ENCODE measurements around the gene YIPF1.

Gene YIPF1

DNA sequence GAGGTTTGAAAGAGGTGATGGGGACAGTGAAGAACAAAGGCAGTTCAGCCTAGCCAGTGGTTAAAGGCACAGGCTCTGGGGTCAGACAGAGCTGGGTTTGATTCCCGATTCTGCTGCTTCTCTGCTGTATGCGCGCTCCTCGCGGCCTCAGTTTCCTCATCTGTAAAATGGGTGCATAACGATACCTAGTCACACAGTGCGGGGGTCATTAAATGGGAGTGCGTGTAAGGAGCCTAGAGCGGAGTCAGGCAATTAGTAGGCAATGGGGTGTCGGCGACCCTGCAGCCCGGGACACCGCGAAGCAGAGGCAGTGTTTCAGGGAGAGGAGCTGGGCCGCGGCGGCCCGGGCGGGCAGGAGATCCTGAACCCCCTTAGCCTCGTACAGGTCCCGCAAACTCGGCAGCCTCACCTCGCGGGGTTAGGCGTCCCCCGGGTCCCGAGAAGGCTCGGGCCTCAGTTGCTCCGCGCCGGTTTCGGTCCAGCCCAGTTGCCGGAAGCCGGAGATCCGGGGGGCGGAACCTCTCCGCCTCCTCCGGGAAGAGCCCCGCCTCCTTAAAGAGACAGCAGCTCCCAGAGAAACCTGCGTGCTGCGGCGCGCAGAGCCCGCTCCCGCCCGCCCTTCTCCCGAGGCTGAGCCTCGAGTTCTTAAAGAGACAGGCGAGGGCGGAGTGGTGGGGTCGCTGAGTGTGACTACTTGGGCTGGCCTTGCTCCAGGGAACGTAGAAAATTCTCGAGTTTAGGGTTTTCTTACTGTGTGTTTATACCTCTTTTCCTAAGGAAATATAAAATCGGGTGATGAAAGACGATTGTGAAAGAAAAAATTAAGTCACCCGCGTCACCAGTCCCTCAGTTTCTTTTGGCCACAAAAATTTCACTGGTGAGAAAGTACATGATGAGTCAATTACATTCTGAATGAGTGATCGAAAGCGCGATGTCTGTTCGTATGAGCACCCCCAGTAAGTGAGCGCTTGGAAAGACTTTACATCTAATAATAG, at the start of gene YIPF1:
TSS of gene YIPF1 (minus strand) at position 494 of the 995 bp plus-strand sequence. CDS start 860 bp downstream, outside the sequence.
- peak; percentile 96 for DNase-seq (ENCODE audit: low spot score)

DNA sequence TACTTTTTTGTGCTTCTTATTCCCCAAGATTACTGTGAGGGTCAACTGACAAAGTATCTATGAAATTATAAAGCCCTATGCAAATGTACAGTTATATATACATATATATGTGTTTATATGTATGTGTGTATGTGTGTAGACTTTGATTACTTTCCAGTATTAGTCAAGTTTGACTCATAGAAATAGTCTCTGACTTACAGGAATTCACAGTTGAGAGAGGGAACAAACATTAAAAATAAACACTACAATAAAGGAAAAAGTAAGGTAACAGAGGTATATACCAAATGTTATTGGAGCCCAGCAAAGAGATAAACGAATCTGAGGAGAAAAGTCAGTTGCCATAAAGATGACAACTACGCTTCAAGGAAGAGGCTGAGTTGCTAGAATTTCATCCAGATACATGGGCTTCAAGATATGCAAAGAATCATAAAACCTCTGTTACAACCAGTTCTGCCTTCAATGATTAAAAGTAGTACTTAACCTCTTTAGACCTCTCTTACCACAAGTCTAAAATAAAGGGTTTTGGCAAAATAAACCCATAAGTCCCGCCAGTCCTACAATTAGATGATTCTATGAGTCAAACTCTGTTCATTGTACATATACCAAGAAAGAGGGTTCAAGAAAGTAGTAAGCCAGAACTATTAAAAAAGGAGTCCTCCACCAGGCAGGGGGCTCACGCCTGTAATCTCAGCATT, 48.7 kb upstream of the YIPF1 start:
- no peak for DNase-seq (ENCODE audit: low spot score)

DNA sequence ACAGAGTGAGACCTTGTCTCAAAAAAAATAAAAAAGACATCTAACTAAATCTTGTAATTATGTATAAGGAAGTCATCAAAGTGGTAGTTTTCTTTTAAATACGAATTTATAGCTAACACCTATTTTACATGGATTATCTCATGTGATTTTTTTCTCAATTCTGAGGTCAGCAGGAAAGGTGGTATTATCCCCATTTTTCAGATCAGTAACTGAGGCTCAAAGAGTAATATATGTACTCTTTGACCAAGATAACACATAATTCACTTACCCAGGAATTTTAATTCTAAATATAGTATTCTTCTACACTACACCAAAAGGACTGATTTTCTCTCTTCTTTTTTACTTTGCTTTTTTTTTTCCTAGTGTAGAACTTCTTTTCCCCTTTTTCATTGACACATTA, 46.8 kb upstream of the YIPF1 start:
- no peak for DNase-seq (ENCODE audit: low spot score)

DNA sequence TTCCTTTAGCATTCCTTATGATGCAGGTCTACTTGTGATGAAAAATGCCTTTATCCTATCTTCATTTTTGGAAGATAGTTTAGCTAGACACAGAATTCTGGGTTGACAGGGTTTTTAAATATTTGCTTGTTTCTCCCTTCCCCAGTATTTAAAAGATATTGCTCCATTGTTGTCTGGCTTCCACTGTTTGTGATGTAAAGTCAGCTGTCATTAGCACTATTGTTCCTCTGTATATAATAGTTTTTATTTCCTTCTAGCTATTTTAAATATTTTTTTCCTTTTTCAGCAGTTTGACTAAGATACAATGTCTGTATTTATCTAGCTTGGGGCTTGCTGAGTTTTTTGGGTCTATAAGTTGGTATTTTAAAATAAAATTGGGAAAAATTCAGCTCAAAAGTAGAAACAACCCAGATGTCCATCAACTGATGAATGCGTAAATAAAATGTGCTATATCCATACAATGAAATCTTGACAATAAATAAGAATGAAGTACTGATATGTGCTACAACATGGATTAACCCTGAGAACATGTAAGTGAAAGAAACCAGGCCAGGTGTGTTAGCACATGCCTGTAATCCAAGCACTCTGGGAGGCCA, 44.7 kb upstream of the YIPF1 start:
- DNase-seq (ENCODE audit: low spot score): no peak

DNA sequence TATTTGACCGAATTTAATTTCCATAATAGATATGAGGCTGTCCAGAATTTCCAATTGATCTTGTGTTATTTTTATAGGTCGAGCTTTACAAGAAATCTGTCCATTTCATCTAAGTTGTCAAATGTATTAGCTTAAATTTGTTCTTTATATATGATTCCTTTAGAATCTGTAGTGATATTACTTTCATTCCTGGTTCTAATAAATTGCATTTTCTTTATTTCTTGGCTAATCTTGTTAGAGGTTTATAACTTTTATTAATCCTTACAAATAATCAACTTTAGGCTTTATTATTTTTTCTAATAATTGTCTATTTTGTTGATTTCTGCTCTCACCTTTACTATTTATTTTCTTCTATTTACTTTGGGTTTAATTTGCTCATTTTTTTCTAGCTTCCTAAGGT, 41.9 kb upstream of the YIPF1 start:
- DNase-seq (ENCODE audit: low spot score): no peak

DNA sequence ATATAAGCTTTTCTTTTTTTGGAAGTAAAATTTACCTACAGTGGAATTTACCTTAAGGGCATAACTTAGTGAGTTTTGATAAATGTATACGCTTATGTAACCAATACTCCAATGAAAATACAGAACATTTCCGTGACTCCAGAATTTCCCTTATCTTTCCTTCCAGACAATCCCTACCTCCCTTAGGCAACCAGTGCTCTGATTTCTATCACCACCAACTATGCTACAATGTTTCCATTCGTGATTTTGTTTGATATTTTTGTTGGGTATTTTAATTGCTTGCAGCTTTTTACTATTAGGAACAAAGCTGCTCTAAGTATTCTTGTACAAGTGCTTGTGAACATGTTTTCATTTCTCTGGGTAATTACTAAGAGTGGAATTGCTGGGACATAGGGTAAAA, 41.3 kb upstream of the YIPF1 start:
- no peak for DNase-seq (ENCODE audit: low spot score)

DNA sequence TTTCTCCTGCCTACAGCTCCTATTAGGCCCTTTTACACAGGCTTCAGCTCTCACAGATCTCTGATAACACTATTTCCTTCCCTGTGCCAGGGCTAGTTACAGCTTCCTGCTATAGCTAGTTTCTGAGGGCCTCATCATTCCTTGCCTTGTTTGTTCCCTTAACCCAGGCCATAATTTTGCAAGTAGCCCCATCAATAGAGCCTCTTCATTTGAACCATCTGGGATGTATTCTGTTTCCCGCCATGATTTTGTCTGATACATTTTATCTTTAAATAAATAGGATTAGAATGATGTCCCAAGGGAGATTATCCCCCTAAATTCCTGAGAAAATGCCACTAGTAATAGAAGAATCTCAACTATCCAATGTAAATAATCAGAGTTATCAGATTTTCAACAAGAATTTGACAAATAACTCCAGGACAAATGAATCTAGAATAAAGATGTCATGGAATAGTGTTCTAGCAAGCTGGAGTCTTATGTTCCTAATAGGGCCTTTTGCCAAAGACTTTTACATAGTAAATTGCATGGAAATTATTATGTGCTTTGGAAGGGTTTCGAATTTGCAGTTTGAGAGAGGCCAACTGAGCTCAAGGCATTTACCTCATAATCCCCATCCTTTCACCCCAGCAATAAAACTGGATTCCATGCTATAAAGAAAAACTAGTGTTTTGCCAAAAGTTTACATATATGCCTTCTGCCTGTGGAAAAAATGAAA, 39.8 kb upstream of the YIPF1 start:
- no peak for DNase-seq (ENCODE audit: low spot score)

DNA sequence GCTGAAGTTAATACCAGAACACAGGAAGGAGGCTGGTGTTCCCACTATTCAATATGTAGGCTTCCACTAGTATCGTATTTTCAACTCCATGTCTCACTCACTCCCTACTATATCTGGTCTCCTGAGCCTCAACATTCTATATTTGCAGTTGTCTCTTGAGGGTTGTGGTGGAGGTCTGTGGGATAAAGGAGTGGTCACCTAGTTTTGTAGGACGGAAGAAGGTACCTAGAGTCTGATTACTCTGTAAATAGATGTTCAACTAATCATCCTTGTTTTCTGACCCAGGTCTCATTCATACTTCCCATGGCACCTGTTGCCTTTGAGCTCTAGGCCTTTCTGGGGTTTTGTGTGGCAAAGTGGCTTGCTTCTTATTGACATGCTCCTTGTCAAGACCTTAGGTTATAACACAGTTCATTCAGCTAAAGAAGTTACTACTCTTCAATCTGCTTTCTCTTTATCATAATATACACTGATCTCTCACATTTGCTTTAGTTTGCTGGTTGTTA, 37.8 kb upstream of the YIPF1 start:
- no peak for DNase-seq (ENCODE audit: low spot score)

DNA sequence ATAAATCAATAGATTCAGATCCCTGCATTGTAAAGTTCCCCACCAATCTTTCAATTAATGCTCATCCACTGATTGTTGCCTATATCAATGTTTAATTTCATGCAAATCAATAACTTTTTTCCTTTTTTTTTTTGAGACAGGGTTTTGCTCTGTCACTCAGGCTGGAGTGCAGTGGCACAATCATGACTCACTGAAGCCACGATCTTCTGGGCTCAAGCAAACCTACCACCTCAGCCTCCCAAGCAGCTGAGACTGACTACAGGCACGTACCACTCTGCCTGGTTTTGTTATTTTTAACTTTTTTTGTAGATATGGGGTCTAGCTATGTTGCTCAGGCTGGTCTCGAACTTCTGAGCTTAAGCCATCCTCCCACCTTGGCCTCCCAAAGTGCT, 30.1 kb upstream of the YIPF1 start:
- DNase-seq (ENCODE audit: low spot score): no peak

DNA sequence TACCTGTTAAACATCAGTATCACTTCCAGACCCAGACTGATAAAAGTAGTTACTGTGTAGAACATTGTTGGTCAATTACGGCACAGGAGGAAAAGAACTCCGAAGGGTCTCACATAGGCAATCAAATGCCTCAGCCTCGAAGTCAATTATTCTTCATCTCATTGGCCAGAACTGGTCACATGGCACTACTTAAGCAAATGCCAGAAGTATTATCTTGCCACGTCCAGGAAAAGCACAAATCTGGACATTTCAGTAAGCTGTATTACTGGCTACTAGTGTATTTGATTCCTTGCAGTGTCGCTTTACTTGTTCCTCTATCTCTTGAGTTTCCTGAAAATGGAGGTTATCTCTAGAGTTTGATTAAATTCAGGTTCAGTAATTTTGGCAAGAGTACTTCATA, 28.7 kb upstream of the YIPF1 start:
- no peak for DNase-seq (ENCODE audit: low spot score)

DNA sequence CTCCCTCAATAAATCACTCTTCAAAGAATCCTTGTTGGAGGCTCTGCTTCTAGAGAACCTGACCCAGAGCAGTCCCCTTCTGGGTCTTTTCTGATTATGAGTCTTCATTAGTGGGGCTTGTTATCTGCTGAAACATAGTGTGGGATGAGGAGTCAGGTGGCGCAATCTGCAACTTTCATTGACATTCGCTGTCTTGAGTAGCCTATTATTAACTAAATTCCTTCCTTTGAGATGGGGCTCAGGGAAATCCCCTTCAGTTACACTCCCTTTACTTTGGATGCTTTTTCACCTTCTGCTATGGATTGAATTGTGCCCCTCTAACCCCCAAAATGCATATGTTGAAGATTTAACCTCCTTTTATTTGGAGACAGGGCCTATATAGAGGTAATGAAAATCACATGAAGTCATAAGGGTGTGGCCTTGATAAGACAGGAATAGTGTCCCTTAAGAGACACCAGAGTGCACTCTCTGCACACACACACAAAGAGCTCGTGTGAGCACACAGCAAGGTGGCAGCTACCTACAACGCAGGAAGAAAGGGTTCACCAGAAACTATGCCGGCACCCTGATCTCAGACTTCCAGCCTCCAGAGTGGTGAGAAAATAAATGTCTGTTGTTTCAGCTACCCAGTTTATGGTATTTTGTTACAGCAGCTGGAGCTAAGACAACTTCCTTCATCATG, 23.9 kb upstream of the YIPF1 start:
- no peak for DNase-seq (ENCODE audit: low spot score)

DNA sequence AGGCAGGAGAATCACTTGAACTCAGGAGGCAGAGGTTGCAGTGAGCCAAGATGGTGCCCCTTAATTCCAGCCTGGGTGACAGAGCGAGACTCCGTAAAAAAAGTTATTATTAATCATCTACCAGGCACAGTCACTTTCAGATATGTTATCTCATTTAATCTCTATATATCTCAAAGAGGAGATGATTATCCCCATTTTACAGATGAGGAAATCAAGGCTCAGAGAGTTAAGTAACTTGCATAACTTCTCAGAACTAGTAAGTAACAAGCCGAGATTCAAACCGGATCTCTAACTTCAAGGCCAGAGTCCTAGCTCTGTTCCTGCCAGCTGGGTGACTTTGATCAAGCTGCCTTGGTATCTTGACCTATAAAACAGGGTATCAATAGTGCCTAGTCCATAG, 21.8 kb upstream of the YIPF1 start:
- no peak for DNase-seq (ENCODE audit: low spot score)

DNA sequence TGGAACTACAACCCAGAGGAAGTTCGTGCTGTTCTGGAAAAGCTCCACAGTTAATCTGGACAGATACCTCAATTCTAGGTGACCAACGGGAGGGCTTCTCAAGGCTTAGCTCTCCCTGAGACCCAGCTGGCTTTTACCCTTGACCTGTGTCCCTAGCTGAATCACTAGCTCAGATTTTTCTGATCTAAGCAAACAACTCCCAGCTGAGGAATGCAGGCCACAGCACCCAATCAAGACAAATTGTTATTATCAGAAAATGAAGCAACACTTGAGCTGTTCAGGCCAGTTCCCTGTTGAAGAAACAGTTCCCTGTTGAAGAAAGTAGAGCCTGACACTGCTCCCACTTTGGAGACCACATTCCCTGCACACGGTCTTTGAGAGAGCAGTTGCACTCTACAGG, 20.3 kb upstream of the YIPF1 start:
- no peak for DNase-seq (ENCODE audit: low spot score)

DNA sequence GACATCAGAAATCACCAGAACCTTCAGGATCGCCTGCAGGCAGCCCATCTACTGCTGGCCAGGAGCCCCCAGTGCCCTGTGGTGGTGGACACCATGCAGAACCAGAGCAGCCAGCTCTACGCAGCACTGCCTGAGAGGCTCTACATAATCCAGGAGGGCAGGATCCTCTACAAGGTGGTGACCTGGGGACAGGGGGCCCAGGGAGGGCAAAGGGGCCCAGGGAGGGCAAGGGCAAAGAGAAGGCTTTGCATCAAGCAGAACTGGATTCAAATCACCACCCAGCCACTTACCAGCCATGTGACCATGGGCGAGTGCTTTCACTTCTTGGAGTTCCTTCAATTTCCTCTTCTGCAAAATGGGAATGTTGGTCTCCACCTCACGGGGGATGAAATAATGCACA, 16.5 kb upstream of the YIPF1 start:
- no peak for DNase-seq (ENCODE audit: low spot score)

DNA sequence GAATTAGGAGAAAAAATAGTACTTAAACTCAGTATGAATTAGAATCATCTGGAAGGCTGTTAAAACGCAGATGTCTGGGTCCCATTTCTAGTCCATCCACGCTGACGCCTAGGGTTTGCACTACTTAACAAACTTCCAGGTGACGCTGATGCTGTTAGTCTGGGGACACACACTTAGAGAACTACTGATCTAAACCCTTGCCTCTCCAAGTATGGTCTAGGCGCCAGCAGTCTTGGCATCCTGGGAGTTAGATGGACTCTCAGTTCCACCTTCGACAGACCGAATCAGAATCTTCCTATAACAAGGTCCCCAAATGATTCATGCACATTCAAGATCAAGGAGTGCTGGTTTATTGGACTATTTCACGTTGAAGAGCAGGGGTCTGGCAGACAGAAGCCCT, 15.9 kb upstream of the YIPF1 start:
- DNase-seq (ENCODE audit: low spot score): no peak

DNA sequence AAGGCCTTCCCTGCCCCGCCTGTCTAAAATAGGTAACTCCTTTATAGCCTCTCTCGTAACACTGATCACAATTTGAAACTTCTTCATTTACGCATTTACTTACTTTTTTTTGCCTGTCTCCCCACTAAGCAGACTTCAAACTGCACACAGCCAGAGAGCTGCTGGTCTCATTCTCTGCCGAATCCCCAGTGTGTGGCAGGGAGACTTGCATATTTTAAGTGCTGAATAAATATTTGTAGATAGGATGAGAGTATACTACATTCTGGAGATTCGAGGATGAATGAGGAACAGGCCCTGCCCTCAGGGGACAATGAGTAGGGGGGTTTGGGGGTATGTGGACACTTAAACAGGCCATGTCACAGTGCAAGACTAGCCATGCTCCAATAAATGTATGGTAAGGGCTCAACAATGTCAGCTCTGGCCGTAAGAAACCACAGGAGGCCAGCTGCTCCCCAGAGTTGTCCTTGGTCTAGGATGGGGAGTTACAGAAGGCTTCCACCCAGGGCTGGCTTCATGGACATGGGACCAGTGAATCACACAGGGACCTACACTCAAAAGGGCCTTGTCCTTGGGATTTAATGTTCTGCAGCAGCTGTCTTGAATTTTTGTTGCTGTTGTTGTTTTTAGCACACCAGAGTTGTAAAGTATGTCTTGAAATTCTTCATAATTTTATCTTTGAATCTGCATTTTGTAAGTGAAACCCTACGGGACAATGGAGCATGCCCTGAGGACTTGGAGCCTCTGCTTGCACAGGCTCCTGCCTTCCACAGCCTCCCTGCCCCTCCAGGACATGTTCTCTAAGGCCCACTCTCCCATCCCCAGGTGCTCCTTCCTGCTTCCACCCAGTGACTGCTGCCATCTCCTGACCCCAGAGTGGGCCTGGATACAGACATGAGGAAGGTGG, 12.9 kb upstream of the YIPF1 start:
- no peak for DNase-seq (ENCODE audit: low spot score)

DNA sequence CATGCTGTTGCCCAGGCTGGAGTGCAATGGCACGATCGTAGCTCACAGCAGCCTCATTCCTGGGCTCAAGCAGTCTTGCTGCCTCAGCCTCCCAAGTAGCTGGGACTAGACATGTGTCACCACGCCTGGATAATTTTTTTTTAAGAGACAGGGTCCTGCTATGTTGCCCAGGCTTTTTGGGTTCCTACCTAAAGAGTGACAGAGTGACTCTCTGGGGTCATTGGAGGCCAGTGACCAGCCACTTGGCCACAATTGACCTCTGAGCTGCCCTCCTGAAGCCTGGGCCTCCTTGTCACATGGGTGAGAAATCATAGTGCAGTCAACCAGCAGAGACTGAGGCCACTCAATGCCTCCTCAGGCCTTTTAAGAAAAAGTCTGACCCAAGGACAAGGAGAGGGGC, 10.1 kb upstream of the YIPF1 start:
- DNase-seq (ENCODE audit: low spot score): no peak

DNA sequence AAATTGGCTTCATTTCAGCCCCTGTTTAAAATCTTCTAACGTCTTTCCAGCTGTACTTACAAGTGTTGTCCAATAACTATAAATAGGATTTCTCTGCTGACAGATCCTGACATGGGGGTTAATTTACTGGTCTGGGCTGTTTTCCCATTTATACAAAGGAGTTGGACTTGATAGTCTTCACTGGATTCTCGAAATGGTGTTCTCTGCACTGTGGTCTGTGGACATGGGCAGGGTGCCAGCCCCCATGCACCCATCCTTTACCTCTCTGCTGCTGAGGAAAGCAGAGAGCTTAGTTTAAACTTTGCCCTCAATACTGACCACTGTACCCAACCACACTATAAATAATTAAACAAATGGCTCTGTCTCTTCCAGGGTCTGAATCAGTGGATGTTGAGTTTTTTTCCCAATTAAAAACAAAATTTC, 9.6 kb upstream of the YIPF1 start:
- peak; percentile 9 for DNase-seq (ENCODE audit: low spot score)

DNA sequence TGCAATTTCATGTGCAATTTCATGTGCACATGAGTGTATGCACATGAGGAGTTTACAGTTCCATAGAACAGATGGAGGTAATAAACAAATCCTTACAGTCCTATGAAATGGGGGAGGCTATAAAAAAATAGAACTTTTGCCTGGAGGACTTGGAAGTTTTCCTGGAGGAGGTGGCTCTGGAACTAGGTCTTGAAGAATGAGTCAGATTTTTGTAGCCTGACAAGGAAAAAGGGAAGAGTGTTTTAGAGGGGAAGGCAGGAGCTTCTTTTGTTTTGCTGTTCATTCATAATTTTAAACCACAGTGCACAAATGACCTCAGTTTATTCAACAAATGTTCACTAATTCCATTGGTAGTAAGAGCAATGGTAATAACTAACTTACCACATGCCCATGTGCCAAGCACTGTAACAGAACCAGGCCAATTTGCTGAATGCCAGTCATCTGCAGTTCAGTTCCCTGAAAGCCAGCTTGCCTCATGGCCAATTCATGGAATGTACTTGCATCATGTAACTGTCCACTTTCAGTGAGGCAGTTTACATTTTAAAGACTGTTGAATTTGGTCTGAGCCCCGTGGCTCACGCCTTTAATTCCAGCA, 7.1 kb upstream of the YIPF1 start:
- peak; percentile 84 for DNase-seq (ENCODE audit: low spot score)

DNA sequence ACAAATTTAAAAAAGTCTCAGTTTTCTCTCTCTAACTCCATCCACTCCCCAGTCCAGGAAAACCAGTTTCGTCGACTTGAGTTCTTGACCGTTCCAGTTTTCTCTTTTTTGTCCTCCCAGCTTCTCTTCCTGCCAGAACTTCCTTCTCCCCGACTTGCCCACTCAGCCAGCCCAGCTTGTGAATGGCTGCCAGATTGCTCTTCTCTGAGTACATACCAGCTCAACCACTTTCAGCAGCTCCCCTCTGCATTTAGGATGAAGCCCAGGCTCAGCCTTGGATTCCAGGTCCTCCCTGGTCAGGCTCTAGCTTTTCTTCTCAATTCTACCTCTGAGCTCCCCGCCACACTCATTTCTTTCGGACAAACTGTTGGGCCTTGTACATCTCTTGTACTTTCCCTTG, 5.8 kb upstream of the YIPF1 start:
- no peak for DNase-seq (ENCODE audit: low spot score)

Data from AG08395 (cell line).